GM12875 (cell line): ENCODE data around the gene MYL6.
"Not testable (repeated sequence)": the region's sequence is repeated elsewhere in the genome, so short reads cannot be mapped to it uniquely, and the experiment has no call there.

Experiments used
- H3K4me3 ChIP-seq: one replicate; pipeline ENCODE4 v1.5.1; 2011; ENCODE audit warnings: low read depth, low read length, control low read depth
- CTCF ChIP-seq: IDR thresholded peaks from 2 replicates; pipeline ENCODE4 v1.5.1; 2011; ENCODE audit warnings: low read depth, mild to moderate bottlenecking, control low read depth, inconsistent platforms, low read length, moderate library complexity, borderline replicate concordance; ENCODE audit not compliant: insufficient read depth

Gene MYL6

DNA sequence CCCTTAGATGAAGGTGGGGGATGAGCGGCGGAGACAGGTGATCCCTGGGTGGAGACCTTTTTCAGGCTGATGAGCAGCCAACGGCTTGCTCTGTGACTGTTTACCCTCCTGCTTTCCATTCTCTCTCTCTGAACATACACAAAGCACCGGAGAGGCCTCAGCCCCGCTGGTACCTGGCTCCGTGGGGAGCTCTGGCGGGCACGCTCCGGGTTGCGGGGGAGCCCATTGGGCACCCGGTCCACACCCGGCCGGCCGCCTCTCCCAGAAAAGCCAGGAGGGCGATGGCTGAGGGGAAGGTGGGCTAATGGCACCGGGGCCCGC is 30.6 kb downstream of the MYL6 start:
- peak overlapping the region; percentile 81 for H3K4me3 ChIP-seq
- TF ChIP-seq CTCF = no peak

- peak; percentile 88 for TF ChIP-seq CTCF
- H3K4me3 ChIP-seq = peak within 1 kb of the TSS; percentile 81
Measured at GRCh38 chr12:56189099-56189917, 31.1 kb downstream of the MYL6 start, which contains the start of gene SMARCC2. Gene SMARCC2, minus strand, starts transcription at chr12:56189483. Its CDS starts 22 bp downstream, at chr12:56189461.

- TF ChIP-seq CTCF = no peak
- peak overlapping the region; percentile 53 for H3K4me3 ChIP-seq
Measured at GRCh38 chr12:56189918-56190694, 31.9 kb downstream of the MYL6 start.

DNA sequence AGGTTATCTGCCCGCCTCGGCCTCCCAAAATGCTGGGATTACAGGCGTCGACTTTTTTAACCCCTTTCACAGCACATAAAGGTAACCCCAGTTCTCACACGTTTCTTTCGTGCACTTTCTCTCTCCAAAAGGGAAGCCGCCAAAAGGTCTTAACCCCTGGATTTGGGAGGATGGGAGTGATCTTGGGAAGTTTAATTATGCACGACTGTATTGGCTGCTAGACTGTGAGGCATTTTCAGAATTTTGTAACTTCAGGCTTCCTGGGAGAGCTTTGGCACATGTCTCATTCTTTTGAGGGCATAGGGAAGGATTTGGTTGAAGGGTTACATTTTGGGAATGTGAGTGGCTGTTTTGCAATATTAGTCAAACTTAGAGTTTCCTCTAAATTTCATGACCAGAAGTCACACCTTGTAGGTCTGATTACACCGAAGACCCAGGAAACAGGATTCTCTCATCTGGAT is 32.6 kb downstream of the MYL6 start:
- no peak for TF ChIP-seq CTCF
- H3K4me3 ChIP-seq = peak overlapping the region; percentile 53

DNA sequence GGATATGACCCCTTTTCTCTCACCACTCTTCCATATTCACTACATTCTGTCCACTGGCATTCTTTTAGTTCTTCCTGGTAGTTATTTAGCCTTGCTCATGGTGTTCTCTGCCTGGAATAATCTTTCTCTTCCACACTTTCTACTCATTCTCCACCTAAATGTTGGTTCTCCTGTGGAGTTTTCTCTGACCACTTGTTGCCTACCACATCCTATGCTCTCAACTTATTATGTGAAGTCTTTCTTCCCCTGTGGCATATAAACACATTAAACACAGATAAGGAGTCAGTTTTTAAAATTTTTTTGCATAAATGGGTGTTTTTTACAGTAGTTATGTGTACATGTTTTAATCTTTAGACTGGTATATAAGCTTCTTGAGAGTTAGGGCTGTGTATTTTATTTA is 34.4 kb downstream of the MYL6 start:
- TF ChIP-seq CTCF = no peak
- no peak overlapping the region for H3K4me3 ChIP-seq

DNA sequence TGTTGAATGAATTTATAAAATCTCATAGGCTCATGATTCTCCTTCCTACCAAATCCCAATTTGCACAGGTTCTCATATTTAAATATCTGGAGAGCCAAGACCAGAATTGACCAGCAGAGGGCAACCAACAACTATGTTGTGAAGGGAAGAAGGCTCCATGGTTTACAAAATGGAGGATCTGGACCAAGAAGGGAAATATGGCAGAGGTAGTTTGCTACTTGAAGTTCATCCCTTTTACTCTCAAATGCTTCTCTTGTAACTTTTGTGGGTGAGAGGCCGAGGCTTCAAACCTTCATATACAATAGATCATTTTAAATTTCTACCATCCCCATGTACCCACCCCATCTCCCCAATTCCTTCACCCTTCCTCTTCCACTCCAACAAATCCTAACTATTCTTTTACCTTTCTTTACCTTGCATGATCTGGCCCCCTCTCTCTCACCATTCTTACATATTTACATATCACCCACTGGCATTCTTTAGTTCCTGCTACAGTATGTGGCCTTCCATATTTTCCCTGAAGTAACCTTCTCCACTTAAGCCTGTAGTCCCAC is 34.9 kb downstream of the MYL6 start:
- no peak overlapping the region for H3K4me3 ChIP-seq
- peak; percentile 62 for TF ChIP-seq CTCF

GRCh38 chr12:56196818-56197550 is 38.8 kb downstream of the MYL6 start:
- not testable (repeated sequence) for H3K4me3 ChIP-seq
